SK-N-SH treated with all-trans-retinoic acid at 6 μM for 48 hours (cell line): Measurements from ENCODE around the gene CABLES1.

Experiments used
- ARNTL ChIP-seq: fragments of 450-650 bp; formaldehyde crosslinking; IDR thresholded peaks from 2 replicates; pipeline ENCODE4 v1.5.0; 2020; ENCODE audit warnings: low read depth, mild to moderate bottlenecking, moderate library complexity, borderline replicate concordance
- CSDC2 ChIP-seq: fragments of 250-450 bp; sonication (Bioruptor Pico); IDR thresholded peaks from 2 replicates; pipeline ENCODE4 v1.5.0; 2020; ENCODE audit warnings: mild to moderate bottlenecking, moderate library complexity
- ESRRG ChIP-seq: fragments of 250-450 bp; sonication (Bioruptor Pico); IDR thresholded peaks from 2 replicates; pipeline ENCODE4 v1.6.1; 2021; ENCODE audit warnings: mild to moderate bottlenecking
- GLIS3 ChIP-seq: fragments of 250-450 bp; sonication (Bioruptor Pico); IDR thresholded peaks from 2 replicates; pipeline ENCODE4 v1.5.0; 2020; ENCODE audit warnings: mild to moderate bottlenecking, moderate library complexity
- ISL1 ChIP-seq: fragments of 250-450 bp; sonication (Bioruptor Pico); IDR thresholded peaks from 2 replicates; pipeline ENCODE4 v2.1.2; 2022; ENCODE audit warnings: mild to moderate bottlenecking, moderate library complexity
- RARB ChIP-seq: fragments of 250-450 bp; sonication (Bioruptor Pico); IDR thresholded peaks from 2 replicates; pipeline ENCODE4 v1.8.0; 2021; ENCODE audit warnings: mild to moderate bottlenecking, moderate library complexity
- SNAI2 ChIP-seq: fragments of 250-450 bp; sonication (Bioruptor Pico); IDR thresholded peaks from 2 replicates; pipeline ENCODE4 v1.5.0; 2020; ENCODE audit warnings: mild to moderate bottlenecking, moderate library complexity
- ZC3H10 ChIP-seq: fragments of 250-450 bp; sonication (Bioruptor Pico); IDR thresholded peaks from 2 replicates; pipeline ENCODE4 v1.5.1; 2021; ENCODE audit warnings: mild to moderate bottlenecking, moderate library complexity
- ZNF565 ChIP-seq: fragments of 450-650 bp; formaldehyde crosslinking; conservative IDR thresholded peaks from 2 replicates; pipeline ENCODE4 v1.5.0; 2020; ENCODE audit warnings: low read depth, mild to moderate bottlenecking, moderate library complexity
- ZNF8 ChIP-seq: fragments of 450-650 bp; formaldehyde crosslinking; IDR thresholded peaks from 2 replicates; pipeline ENCODE4 v1.5.0; 2020; ENCODE audit warnings: mild to moderate bottlenecking, moderate library complexity
- TF ChIP-seq, protein P1 (sequence below): fragments of 250-450 bp; sonication (Bioruptor Pico); IDR thresholded peaks from 2 replicates; pipeline ENCODE4 v1.5.1; 2021; ENCODE audit warnings: mild to moderate bottlenecking, moderate library complexity
- TF ChIP-seq, protein P2 (sequence below): fragments of 250-450 bp; sonication (Bioruptor Pico); IDR thresholded peaks from 2 replicates; pipeline ENCODE4 v1.8.0; 2020; ENCODE audit warnings: mild to moderate bottlenecking, moderate library complexity, borderline replicate concordance
- TF ChIP-seq, protein P3 (sequence below): fragments of 250-450 bp; sonication (Bioruptor Pico); IDR thresholded peaks from 2 replicates; pipeline ENCODE4 v1.8.0; 2021; ENCODE audit warnings: low read depth, mild to moderate bottlenecking, moderate library complexity, borderline replicate concordance
- TF ChIP-seq, protein P4 (sequence below): fragments of 250-450 bp; sonication (Bioruptor Pico); IDR thresholded peaks from 2 replicates; pipeline ENCODE4 v1.5.1; 2020; ENCODE audit warnings: low read depth, mild to moderate bottlenecking, moderate library complexity

DNA sequence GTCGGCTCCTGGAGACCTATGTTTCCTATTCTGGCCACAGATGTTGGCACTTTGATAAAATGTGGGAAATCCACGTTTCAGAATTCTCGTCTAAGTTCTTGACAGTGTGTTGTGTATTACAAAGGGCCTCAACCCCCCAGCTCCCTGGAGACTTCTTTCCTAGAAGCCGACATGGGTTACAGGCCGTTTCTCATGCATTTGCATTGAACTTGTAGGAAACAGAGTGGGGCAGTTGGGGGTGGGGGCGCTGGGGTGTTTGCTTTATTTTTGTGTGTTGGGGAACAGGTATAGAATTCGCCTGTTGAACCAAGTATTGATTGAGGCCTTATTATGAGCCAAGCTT, 104.0 kb downstream of the CABLES1 start:
- TF ChIP-seq, protein P1, sequence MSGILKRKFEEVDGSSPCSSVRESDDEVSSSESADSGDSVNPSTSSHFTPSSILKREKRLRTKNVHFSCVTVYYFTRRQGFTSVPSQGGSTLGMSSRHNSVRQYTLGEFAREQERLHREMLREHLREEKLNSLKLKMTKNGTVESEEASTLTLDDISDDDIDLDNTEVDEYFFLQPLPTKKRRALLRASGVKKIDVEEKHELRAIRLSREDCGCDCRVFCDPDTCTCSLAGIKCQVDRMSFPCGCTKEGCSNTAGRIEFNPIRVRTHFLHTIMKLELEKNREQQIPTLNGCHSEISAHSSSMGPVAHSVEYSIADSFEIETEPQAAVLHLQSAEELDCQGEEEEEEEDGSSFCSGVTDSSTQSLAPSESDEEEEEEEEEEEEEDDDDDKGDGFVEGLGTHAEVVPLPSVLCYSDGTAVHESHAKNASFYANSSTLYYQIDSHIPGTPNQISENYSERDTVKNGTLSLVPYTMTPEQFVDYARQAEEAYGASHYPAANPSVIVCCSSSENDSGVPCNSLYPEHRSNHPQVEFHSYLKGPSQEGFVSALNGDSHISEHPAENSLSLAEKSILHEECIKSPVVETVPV (CRISPR knock-in tag), result no peak
- TF ChIP-seq ISL1, result no peak
- TF ChIP-seq, protein P2, sequence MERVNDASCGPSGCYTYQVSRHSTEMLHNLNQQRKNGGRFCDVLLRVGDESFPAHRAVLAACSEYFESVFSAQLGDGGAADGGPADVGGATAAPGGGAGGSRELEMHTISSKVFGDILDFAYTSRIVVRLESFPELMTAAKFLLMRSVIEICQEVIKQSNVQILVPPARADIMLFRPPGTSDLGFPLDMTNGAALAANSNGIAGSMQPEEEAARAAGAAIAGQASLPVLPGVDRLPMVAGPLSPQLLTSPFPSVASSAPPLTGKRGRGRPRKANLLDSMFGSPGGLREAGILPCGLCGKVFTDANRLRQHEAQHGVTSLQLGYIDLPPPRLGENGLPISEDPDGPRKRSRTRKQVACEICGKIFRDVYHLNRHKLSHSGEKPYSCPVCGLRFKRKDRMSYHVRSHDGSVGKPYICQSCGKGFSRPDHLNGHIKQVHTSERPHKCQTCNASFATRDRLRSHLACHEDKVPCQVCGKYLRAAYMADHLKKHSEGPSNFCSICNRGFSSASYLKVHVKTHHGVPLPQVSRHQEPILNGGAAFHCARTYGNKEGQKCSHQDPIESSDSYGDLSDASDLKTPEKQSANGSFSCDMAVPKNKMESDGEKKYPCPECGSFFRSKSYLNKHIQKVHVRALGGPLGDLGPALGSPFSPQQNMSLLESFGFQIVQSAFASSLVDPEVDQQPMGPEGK (CRISPR knock-in tag), result no peak
- no peak for TF ChIP-seq ZC3H10 (CRISPR knock-in tag)
- TF ChIP-seq ZNF8 (CRISPR knock-in tag), result no peak
- TF ChIP-seq, protein P3, sequence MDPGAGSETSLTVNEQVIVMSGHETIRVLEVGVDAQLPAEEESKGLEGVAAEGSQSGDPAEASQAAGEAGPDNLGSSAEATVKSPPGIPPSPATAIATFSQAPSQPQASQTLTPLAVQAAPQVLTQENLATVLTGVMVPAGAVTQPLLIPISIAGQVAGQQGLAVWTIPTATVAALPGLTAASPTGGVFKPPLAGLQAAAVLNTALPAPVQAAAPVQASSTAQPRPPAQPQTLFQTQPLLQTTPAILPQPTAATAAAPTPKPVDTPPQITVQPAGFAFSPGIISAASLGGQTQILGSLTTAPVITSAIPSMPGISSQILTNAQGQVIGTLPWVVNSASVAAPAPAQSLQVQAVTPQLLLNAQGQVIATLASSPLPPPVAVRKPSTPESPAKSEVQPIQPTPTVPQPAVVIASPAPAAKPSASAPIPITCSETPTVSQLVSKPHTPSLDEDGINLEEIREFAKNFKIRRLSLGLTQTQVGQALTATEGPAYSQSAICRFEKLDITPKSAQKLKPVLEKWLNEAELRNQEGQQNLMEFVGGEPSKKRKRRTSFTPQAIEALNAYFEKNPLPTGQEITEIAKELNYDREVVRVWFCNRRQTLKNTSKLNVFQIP (CRISPR knock-in tag), result no peak
- TF ChIP-seq ARNTL (CRISPR knock-in tag), result no peak
- TF ChIP-seq RARB (CRISPR knock-in tag), result no peak
- TF ChIP-seq ESRRG (CRISPR knock-in tag), result no peak
- TF ChIP-seq, protein P4, sequence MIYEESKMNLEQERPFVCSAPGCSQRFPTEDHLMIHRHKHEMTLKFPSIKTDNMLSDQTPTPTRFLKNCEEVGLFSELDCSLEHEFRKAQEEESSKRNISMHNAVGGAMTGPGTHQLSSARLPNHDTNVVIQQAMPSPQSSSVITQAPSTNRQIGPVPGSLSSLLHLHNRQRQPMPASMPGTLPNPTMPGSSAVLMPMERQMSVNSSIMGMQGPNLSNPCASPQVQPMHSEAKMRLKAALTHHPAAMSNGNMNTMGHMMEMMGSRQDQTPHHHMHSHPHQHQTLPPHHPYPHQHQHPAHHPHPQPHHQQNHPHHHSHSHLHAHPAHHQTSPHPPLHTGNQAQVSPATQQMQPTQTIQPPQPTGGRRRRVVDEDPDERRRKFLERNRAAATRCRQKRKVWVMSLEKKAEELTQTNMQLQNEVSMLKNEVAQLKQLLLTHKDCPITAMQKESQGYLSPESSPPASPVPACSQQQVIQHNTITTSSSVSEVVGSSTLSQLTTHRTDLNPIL (CRISPR knock-in tag), result no peak
- no peak for TF ChIP-seq SNAI2
- TF ChIP-seq ZNF565, result no peak
- TF ChIP-seq CSDC2 (CRISPR knock-in tag), result no peak
- no peak for TF ChIP-seq GLIS3 (CRISPR knock-in tag)
